Measurements from ENCODE around the gene PTTG1IP. TPM values are rescaled to one million over a fixed set of nuclear protein-coding genes. Genes with fewer than 3 reads are reported as not detected.
A peak's percentile ranks its signal among the peaks of the same experiment; 100 is the strongest.

Gene PTTG1IP
- total and polyA plus RNA-seq, 2 of the 4 experiments (the other 2 are of a cell fraction) = 167 to 194 TPM

DNA sequence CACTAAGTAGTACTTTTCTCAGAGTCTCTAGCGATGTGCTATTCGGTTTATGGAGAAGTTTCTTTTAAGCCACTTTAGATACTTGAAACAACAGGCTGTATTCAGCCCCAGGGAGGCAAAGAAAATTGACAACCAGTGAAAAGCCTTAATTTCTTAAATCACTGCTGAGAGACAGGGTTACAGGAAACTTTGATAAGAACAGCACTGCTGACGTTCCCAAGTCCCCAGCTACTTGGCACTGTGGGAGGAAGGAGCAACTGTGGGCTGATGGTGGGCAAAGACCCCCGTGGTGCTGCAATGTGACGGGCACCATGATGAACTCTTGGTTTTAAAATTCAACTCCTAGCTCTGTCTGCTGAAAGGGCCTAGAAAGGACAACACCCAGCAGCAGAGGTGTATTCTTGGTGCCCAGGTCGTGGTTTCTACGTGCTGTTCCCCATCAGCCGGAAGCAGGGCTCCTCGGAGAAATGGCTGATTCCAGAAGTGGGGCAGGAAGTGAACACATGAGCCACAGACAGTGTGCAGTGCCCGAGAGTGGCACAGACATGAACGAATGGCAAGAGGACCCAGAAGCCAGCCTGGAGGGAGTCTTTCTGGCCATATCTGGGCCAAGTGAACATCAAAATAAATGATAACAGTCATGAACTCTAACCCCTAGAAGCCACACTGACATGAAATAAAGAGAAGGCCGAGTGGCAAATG lies 5.3 kb downstream of the PTTG1IP start (continued):
- no peak for TF ChIP-seq MXI1 (IDR thresholded peaks at IDR 0.05; ENCODE audit: borderline replicate concordance, low read depth, low read length)

DNA sequence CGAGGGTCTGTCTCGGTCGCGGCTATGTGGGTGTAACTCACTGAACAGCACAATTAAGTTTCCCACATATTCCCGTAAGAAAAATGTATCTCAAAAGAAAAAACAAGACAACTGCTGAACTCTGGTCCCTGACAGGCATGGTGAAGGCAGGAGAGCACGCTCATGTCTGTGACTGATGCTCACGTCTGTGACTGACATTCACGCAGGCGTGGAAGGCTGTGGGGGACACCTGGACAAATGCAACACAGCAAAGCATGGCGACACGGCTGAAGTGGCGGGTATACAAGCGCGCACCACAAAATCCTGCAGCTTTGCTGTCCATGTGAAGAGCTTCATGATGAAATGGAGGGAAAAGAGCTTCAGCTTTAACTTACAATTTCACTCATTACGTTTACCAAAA lies 6.0 kb downstream of the PTTG1IP start:
- H3K27me3 ChIP-seq (ENCODE audit: control insufficient read depth, insufficient read depth, low read length) = no peaks in the 10 kb centered on the region
- H2AK9ac ChIP-seq (replicated peaks; ENCODE audit: low read depth, low read length, poor library complexity) = no peak overlapping the region
- ChIA-PET CTCF (no interaction called here), POLR2A (ENCODE audit: unreplicated experiment) (no interaction called here)
- peaks cover 41% of the 10 kb centered on the region for H3K4me1 ChIP-seq (ENCODE audit: control insufficient read depth, insufficient read depth, low read length)
- WGBS, 2 experiments (ENCODE audit: extremely low coverage in 2 of 2, insufficient read length in 1 of 2) = 83% methylated on average over 3 of the region's 15 CpGs; no CpG with 5 or more reads in 1 of the 2 experiments
- no peak for DNase-seq
- H3K4me3 ChIP-seq (ENCODE audit: insufficient read depth, low read depth, low read length) = no peak overlapping the region
- H4K91ac ChIP-seq (ENCODE audit: insufficient read depth, low read depth, low read length) = 0 out of 2 replicates have a peak overlapping the region, but pooled peaks have one; percentile 40
- peaks cover 14 to 85% of the 10 kb centered on the region in 2 experiments for H3K79me1 ChIP-seq (ENCODE audit: low read depth in 1 of 2, low read length in 2 of 2)
- TF ChIP-seq BHLHE40 (IDR thresholded peaks at IDR 0.05; ENCODE audit: low read depth, low read length) = no peak
- TF ChIP-seq RAD21 (IDR thresholded peaks at IDR 0.05; ENCODE audit: low read length) = no peak
- no peak for TF ChIP-seq RCOR1 (IDR thresholded peaks at IDR 0.05; ENCODE audit: insufficient replicate concordance, low read length)
- TF ChIP-seq, protein P1, sequence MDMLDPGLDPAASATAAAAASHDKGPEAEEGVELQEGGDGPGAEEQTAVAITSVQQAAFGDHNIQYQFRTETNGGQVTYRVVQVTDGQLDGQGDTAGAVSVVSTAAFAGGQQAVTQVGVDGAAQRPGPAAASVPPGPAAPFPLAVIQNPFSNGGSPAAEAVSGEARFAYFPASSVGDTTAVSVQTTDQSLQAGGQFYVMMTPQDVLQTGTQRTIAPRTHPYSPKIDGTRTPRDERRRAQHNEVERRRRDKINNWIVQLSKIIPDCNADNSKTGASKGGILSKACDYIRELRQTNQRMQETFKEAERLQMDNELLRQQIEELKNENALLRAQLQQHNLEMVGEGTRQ (IDR thresholded peaks at IDR 0.05; ENCODE audit: low read depth, low read length) = no peak
- TF ChIP-seq FOS (IDR thresholded peaks at IDR 0.05; ENCODE audit: low read depth, low read length) = no peak
- no peak for TF ChIP-seq POLR2A (IDR thresholded peaks at IDR 0.05; ENCODE audit: low read depth, low read length)
- TF ChIP-seq, protein P2, sequence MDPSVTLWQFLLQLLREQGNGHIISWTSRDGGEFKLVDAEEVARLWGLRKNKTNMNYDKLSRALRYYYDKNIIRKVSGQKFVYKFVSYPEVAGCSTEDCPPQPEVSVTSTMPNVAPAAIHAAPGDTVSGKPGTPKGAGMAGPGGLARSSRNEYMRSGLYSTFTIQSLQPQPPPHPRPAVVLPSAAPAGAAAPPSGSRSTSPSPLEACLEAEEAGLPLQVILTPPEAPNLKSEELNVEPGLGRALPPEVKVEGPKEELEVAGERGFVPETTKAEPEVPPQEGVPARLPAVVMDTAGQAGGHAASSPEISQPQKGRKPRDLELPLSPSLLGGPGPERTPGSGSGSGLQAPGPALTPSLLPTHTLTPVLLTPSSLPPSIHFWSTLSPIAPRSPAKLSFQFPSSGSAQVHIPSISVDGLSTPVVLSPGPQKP (IDR thresholded peaks at IDR 0.05; ENCODE audit: borderline replicate concordance, low read depth, low read length) = no peak
- no peak for TF ChIP-seq MAFK (IDR thresholded peaks at IDR 0.05; ENCODE audit: low read depth, low read length)
- no peak for TF ChIP-seq CEBPB (IDR thresholded peaks at IDR 0.05; ENCODE audit: low read depth, low read length)
- TF ChIP-seq SMC3 (IDR thresholded peaks at IDR 0.05; ENCODE audit: low read depth, low read length) = no peak
- no peak for TF ChIP-seq MAZ (IDR thresholded peaks at IDR 0.05; ENCODE audit: borderline replicate concordance, low read depth, low read length)
- TF ChIP-seq MXI1 (IDR thresholded peaks at IDR 0.05; ENCODE audit: borderline replicate concordance, low read depth, low read length) = no peak
- no peak for TF ChIP-seq RFX5 (IDR thresholded peaks at IDR 0.05; ENCODE audit: low read depth, low read length)
- H4K20me1 ChIP-seq (ENCODE audit: insufficient read depth, low read length) = peaks cover 98% of the 10 kb centered on the region
- peaks cover 54% of the 10 kb centered on the region for H3K9me1 ChIP-seq (ENCODE audit: insufficient read depth, low read length)
- peaks cover 28% of the 10 kb centered on the region for H3K36me3 ChIP-seq (ENCODE audit: control insufficient read depth, insufficient read depth, low read length)
- peak overlapping the region; percentile 81 for H3K23ac ChIP-seq (ENCODE audit: low read depth, low read length)
- H3K4ac ChIP-seq (ENCODE audit: low read depth, low read length) = peak overlapping the region; percentile 68
- H4K5ac ChIP-seq (ENCODE audit: low read depth, low read length) = no peak overlapping the region
- H2AFZ ChIP-seq (replicated peaks; ENCODE audit: low read length, poor library complexity) = no peak overlapping the region
- no peak overlapping the region for H3K56ac ChIP-seq (ENCODE audit: extremely low read depth, insufficient read depth, low read length)
- no peak for ATAC-seq (ENCODE audit: low read depth)
- no TSS peak for BruUV-seq (replicated peaks)
- no peaks in the 10 kb centered on the region for H3K9me3 ChIP-seq (ENCODE audit: control insufficient read depth, insufficient read depth, low read length)
- in situ Hi-C loops (cut with MboI; ENCODE audit: low sequenced_read_pairs) = no loop called here
- H2BK5ac ChIP-seq (ENCODE audit: low read depth, low read length, poor library complexity, severe bottlenecking) = peak overlapping the region; percentile 36
- no peak overlapping the region for H3K18ac ChIP-seq (ENCODE audit: low read depth, low read length)
- peak overlapping the region; percentile 39; the same call in 1 of the 2 replicates for H3K14ac ChIP-seq (replicated peaks; ENCODE audit: low read depth, low read length)
- no peak overlapping the region for H3K9ac ChIP-seq (ENCODE audit: low read depth, low read length)
- no peak overlapping the region for H4K8ac ChIP-seq (ENCODE audit: low read depth in 2 of 2, low read length in 2 of 2)
- H2BK20ac ChIP-seq (ENCODE audit: low read depth, low read length) = 0 out of 2 replicates have a peak overlapping the region, but pooled peaks have one; percentile 33
- peak overlapping the region; percentile 79; the same call in 2 of the 3 replicates for H2BK15ac ChIP-seq (ENCODE audit: low read depth, low read length)
- H3K4me2 ChIP-seq (ENCODE audit: low read depth, low read length) = no peak overlapping the region
- H2AK5ac ChIP-seq (ENCODE audit: low read depth, low read length) = peak overlapping the region; percentile 87
- H3K27ac ChIP-seq (ENCODE audit: insufficient read depth, low read length) = peak overlapping the region; percentile 50; the same call in 1 of the 2 replicates
- dilution Hi-C loops (cut with HindIII; ENCODE audit: low sequenced_read_pairs, unreplicated experiment) = no loop called here
- H2BK120ac ChIP-seq (ENCODE audit: low read depth, low read length) = peak overlapping the region; percentile 66; the same call in 1 of the 2 replicates
- intact Hi-C loops (cut with micrococcal nuclease) = no loop called here

Data from IMR-90 (cell line).